HCT116 (cell line): Measurements from ENCODE around the gene PYCR2. TPM values are rescaled to one million over a fixed set of nuclear protein-coding genes. Genes with fewer than 3 reads are reported as not detected.

Experiments used
- ATAC-seq: fragments of 200-7000 bp; cut with Tn5 transposase; 2 replicates; pipeline ENCODE4 v1.9.1; 2020; ENCODE audit warnings: mild to moderate bottlenecking, moderate library complexity
- BruUV-seq: library from RNA; stranded (reverse); fragments of 400-500 nt; replicated peaks from 2 replicates; lab custom pipeline; 2021; lab: Mats Ljungman, UMichigan
- CTCF ChIA-PET: fragments of 300-600 bp; sonication (Branson Sonifier 250); formaldehyde crosslinking; loops from one replicate; lab custom pipeline; 2021; ENCODE audit warnings: antibody characterized with exemption; lab: Charles Lee
- POLR2A ChIA-PET: fragments of 300-600, 350-600 bp; sonication (Branson Sonifier 250); formaldehyde crosslinking; loops from one replicate; lab custom pipeline; 2021; ENCODE audit warnings: antibody characterized with exemption; lab: Charles Lee
- RAD21 ChIA-PET, 2 experiments: fragments of 300-600 bp; sonication (Branson Sonifier 250); formaldehyde crosslinking; loops; one replicate each; lab custom pipeline; 2023; ENCODE audit warnings: low total read pairs in 2 of 2; ENCODE audit not compliant: uncharacterized antibody in 2 of 2, unreplicated experiment in 2 of 2, low non-redundant PET in 1 of 2; lab: Charles Lee
- DNase-seq: peaks from one replicate; pipeline ENCODE4 v3.0.0-alpha.2; 2010; ENCODE audit warnings: low read depth, low spot score
- H2AFZ ChIP-seq: fragments of 200-600 bp; shearing (Covaris generic), sonication (generic); 2 replicates; pipeline ENCODE4 v1.6.1; 2017; ENCODE audit warnings: low read depth, mixed run types, mixed read lengths, antibody characterized with exemption, low read length; ENCODE audit not compliant: poor library complexity, severe bottlenecking
- H3K27ac ChIP-seq: 2 replicates; pipeline ENCODE4 v1.5.1; 2012; ENCODE audit warnings: low read depth, low read length
- H3K27me3 ChIP-seq: fragments of 200-600 bp; sonication (generic); 2 replicates; pipeline ENCODE4 v1.6.1; 2016; ENCODE audit warnings: mixed run types, low read length, mixed read lengths; ENCODE audit not compliant: insufficient read depth
- H3K36me3 ChIP-seq, 2 experiments: fragments of 200-500 bp in 1 of 2; fragments of 200-600 bp in 1 of 2; sonication (Bioruptor generic) in 1 of 2; sonication (generic) in 1 of 2; 2 replicates each; pipeline versions ENCODE4 v1.5.1 to v1.6.1; 2014 to 2016; ENCODE audit warnings: low read length in 2 of 2, inconsistent platforms in 1 of 2, mixed read lengths in 1 of 2, mixed run types in 1 of 2; ENCODE audit not compliant: insufficient read depth in 2 of 2, control insufficient read depth in 1 of 2
- H3K4me1 ChIP-seq, 2 experiments: fragments of 200-600 bp in 1 of 2; sonication (generic) in 1 of 2; 2 replicates each; pipeline versions ENCODE4 v1.5.1 to v1.6.1; 2012 to 2017; ENCODE audit warnings: low read length in 2 of 2, inconsistent platforms in 1 of 2, mild to moderate bottlenecking in 1 of 2, mixed read lengths in 1 of 2, mixed run types in 1 of 2, moderate library complexity in 1 of 2; ENCODE audit not compliant: insufficient read depth in 2 of 2, control insufficient read depth in 1 of 2
- H3K4me2 ChIP-seq: fragments of 200-600 bp; sonication (generic); 2 replicates; pipeline ENCODE4 v1.6.1; 2017; ENCODE audit warnings: mixed run types, low read length, mixed read lengths
- H3K4me3 ChIP-seq, 2 experiments: fragments of 200-600 bp in 1 of 2; sonication (generic) in 1 of 2; replicated peaks in 1 of 2; 2 replicates each; pipeline ENCODE4 v1.5.1; 2011 to 2016; ENCODE audit warnings: low read length in 2 of 2, control low read depth in 1 of 2, low read depth in 1 of 2, mild to moderate bottlenecking in 1 of 2, mixed read lengths in 1 of 2, mixed run types in 1 of 2
- H3K79me2 ChIP-seq: fragments of 200-600 bp; sonication (generic); 2 replicates; pipeline ENCODE4 v1.6.1; 2017; ENCODE audit warnings: mild to moderate bottlenecking, mixed run types, low read length, moderate library complexity, mixed read lengths; ENCODE audit not compliant: insufficient read depth
- H3K9ac ChIP-seq: fragments of 200-600 bp; sonication (generic); 2 replicates; pipeline ENCODE4 v1.6.1; 2016; ENCODE audit warnings: low read length, mixed read lengths
- H3K9me2 ChIP-seq: fragments of 200-600 bp; sonication (generic), shearing (Covaris generic); 2 replicates; pipeline ENCODE4 v1.6.1; 2017; ENCODE audit warnings: mixed run types, mild to moderate bottlenecking, moderate library complexity; ENCODE audit not compliant: insufficient read depth
- H3K9me3 ChIP-seq, 2 experiments: fragments of 200-500 bp in 1 of 2; fragments of 200-600 bp in 1 of 2; sonication (Bioruptor generic) in 1 of 2; sonication (generic) in 1 of 2; 2 replicates each; pipeline ENCODE4 v1.6.1; 2014 to 2017; ENCODE audit warnings: low read length in 2 of 2, mixed read lengths in 2 of 2, inconsistent platforms in 1 of 2, low read depth in 1 of 2, mild to moderate bottlenecking in 1 of 2, mixed run types in 1 of 2, moderate library complexity in 1 of 2; ENCODE audit not compliant: control insufficient read depth in 1 of 2, insufficient read depth in 1 of 2
- H4K20me1 ChIP-seq: fragments of 200-600 bp; sonication (generic), shearing (Covaris generic); 2 replicates; pipeline ENCODE4 v1.6.1; 2017; ENCODE audit warnings: mixed run types, mild to moderate bottlenecking, moderate library complexity; ENCODE audit not compliant: insufficient read depth
- EZH2 ChIP-seq: fragments of 200-600 bp; sonication (generic); IDR thresholded peaks from 2 replicates; pipeline ENCODE4 v1.6.1; 2017; ENCODE audit warnings: antibody characterized with exemption, mixed run types
- EZH2phosphoT487 ChIP-seq: fragments of 200-600 bp; IDR thresholded peaks from 2 replicates; pipeline ENCODE4 v1.6.1; 2018; ENCODE audit warnings: antibody characterized with exemption, borderline replicate concordance
- FOSL1 ChIP-seq: IDR thresholded peaks from 2 replicates; pipeline ENCODE4 v1.6.1; 2012; ENCODE audit warnings: low read depth
- JUND ChIP-seq: IDR thresholded peaks from 2 replicates; pipeline ENCODE4 v1.6.1; 2012
- POLR2A ChIP-seq: IDR thresholded peaks from 2 replicates; pipeline ENCODE4 v1.7.0; 2011; ENCODE audit warnings: borderline replicate concordance; ENCODE audit not compliant: insufficient read depth, insufficient read length; ENCODE audit errors: extremely low read depth
- POLR2AphosphoS5 ChIP-seq: IDR thresholded peaks from 2 replicates; pipeline ENCODE4 v1.6.1; 2011; ENCODE audit warnings: mild to moderate bottlenecking, low read depth, low read length, moderate library complexity
- REST ChIP-seq: IDR thresholded peaks from 2 replicates; pipeline ENCODE4 v1.6.1; 2012; ENCODE audit warnings: low read depth
- SIN3A ChIP-seq: IDR thresholded peaks from 2 replicates; pipeline ENCODE4 v1.6.1; 2012; ENCODE audit warnings: low read depth
- SP1 ChIP-seq: IDR thresholded peaks from 2 replicates; pipeline ENCODE4 v1.6.1; 2012; ENCODE audit warnings: low read depth
- YY1 ChIP-seq: IDR thresholded peaks from 2 replicates; pipeline ENCODE4 v1.6.1; 2011; ENCODE audit warnings: low read length, low read depth, moderate library complexity, mild to moderate bottlenecking; ENCODE audit not compliant: insufficient replicate concordance; ENCODE audit errors: extremely low read depth
- ZFX ChIP-seq: fragments of 450-650 bp; IDR thresholded peaks from 2 replicates; pipeline ENCODE4 v1.6.1; 2017
- ZNF274 ChIP-seq: fragments of 200-500 bp; sonication (Bioruptor generic); IDR thresholded peaks from 2 replicates; pipeline ENCODE4 v1.6.1; 2014; ENCODE audit warnings: mild to moderate bottlenecking, low read depth, low read length, inconsistent platforms
- intact Hi-C: fragments of 100-400 bp; cut with micrococcal nuclease; formaldehyde crosslinking; loops from 2 replicates; pipeline ENCODE4 v1.10.0; 2022
- total RNA-seq: library from RNA; stranded (reverse); gene quantifications from one replicate; pipeline ENCODE4 v1.2.1, GENCODE V29; 2021; ENCODE audit not compliant: unreplicated experiment

Gene PYCR2
- total RNA-seq, 1 experiment from 2014 or later, result 107 TPM

DNA sequence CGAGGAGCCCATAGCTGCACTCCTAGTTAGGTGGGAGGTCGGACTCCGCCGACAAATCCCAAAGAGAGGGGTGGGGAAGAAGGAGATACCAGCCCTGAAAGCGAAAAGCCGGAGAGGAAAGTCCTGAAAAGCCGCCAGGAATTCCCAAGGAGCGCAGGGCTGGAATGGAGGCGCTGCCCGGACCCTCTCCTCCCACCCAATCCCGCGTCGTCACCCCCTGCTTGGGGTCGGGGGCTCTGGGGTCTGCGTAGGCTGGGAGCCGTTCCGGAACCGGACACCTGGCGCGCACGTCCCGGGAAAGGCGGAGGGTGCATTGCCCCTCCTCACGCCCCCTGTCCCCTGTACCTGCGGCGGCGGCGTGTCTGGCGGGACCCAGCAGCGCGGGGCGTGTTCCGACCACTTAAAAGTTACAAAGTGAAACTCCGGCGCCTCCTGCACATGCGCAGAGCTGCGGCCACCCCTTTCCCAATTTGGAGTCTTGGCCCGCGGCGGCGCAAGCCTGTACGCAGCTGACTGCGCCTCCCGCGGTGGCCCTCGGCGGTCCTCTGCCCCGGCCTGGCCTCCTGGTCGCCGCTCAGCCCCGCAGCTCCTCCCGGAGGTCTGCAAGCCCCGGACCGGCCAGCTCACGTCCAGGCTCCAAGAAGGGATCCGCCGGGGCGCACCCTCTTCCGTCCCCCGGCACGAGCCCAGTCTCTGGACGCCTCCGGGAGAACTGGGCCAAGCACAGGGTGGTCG is 41.9 kb downstream of the PYCR2 start, which contains the start of gene TMEM63A (continued):
- no peak for TF ChIP-seq REST
- peak; percentile 39 for TF ChIP-seq YY1

GRCh38 chr1:225881081-225881958 is 42.7 kb downstream of the PYCR2 start:
- TF ChIP-seq POLR2AphosphoS5 (no peak), JUND (no peak), EZH2phosphoT487 (no peak), ZFX (no peak), EZH2 (no peak), SP1 (no peak), POLR2A (no peak), FOSL1 (no peak), ZNF274 (no peak), SIN3A (no peak)
- ChIA-PET POLR2A (interaction anchor here (0.9 to 1.5 kb wide), 2 partner anchors 111 to 118 kb away, joined by 3 to 4 read pairs; partner anchors contain the start of gene SDE2), CTCF (interaction anchor here (0.9 to 1.0 kb wide), 2 partner anchors 29 to 406 kb away, joined by 3 to 5 read pairs; no protein-coding TSS in a partner anchor), RAD21 (no interaction called here)
- no peaks in the 10 kb centered on the region for H4K20me1 ChIP-seq
- no TSS peak for BruUV-seq
- no peaks in the 10 kb centered on the region; the same call in 1 of the 2 replicates for H3K79me2 ChIP-seq
- H3K9me2 ChIP-seq, result no peaks in the 10 kb centered on the region
- H3K27ac ChIP-seq, result peak overlapping the region; percentile 81; the same call in 1 of the 2 replicates
- peaks cover 39 to 54% of the 10 kb centered on the region in 2 experiments for H3K4me1 ChIP-seq
- peak overlapping the region; percentile 61 for H2AFZ ChIP-seq
- H3K4me2 ChIP-seq, result peak overlapping the region; percentile 99
- no peaks in the 10 kb centered on the region for H3K27me3 ChIP-seq
- no peaks in the 10 kb centered on the region for H3K9me3 ChIP-seq
- intact Hi-C loops, result loop anchor here (5.0 to 10.0 kb wide), 2 partner anchors 69 to 107 kb away; partner anchors contain the start of genes EPHX1 and SRP9
- peak overlapping the region; percentile 80 to 83 for H3K4me3 ChIP-seq
- H3K36me3 ChIP-seq, result peaks cover 0 to 3% of the 10 kb centered on the region in 2 experiments; a peak in 2 of 4 replicates
- DNase-seq, result no peak
- peak; percentile 14 for ATAC-seq
- peak overlapping the region; percentile 86 for H3K9ac ChIP-seq
